ENCODE results near the gene LGALS3. TPM values are rescaled to one million over a fixed set of nuclear protein-coding genes. Genes with fewer than 3 reads are reported as not detected.

Gene LGALS3
- total RNA-seq, 4 donors from 2014 or later, result 388 to 2,805 (median 1,702) TPM

GRCh38 chr14:55116246-55117030 lies 12.6 kb upstream of the LGALS3 start:
- intact Hi-C loops (cut with DNase I; ENCODE audit: low total_unique reads) (no loop called here), in situ Hi-C loops (cut with MboI; ENCODE audit: low pct_ligation_motif_present in 1 of 4, low pct_unique_long_range_greater_than_20kb in 1 of 4, low sequenced_read_pairs in 3 of 4) (no loop called here)
- Histone ChIP-seq H3K27me3 (no peaks in the 10 kb centered on the region), H3K4me1 (peaks cover 12 to 67% (median 34%) of the 10 kb centered on the region in 4 donors), H3K36me3 (no peaks in the 10 kb centered on the region), H3K9me3 (no peaks in the 10 kb centered on the region), H3K27ac (peak overlapping the region; percentile 81 to 85 (median 82)), H3K4me3 (no peak overlapping the region)
- TF ChIP-seq POLR2AphosphoS5 (IDR thresholded peaks at IDR 0.05), result peak; percentile 30 to 84 (median 69)
- peak; percentile 74 for TF ChIP-seq POLR2A (IDR thresholded peaks at IDR 0.05)
- TF ChIP-seq EP300 (IDR thresholded peaks at IDR 0.05; ENCODE audit: low read depth), result no peak
- peak; percentile 63 for DNase-seq
- 52 to 62% methylated on average over 3 to 11 of the region's 11 CpGs for WGBS, 2 donors (ENCODE audit: low coverage in 1 of 2)

- DNase-seq, result no peak
- H3K9me3 ChIP-seq, result no peaks in the 10 kb centered on the region
- WGBS, 2 donors (ENCODE audit: low coverage in 1 of 2), result 78 to 87% methylated on average over 3 to 7 of the region's 7 CpGs
- TF ChIP-seq POLR2A (IDR thresholded peaks at IDR 0.05), result no peak
- no peak for TF ChIP-seq POLR2AphosphoS5 (IDR thresholded peaks at IDR 0.05)
- no peak for TF ChIP-seq EP300 (IDR thresholded peaks at IDR 0.05; ENCODE audit: low read depth)
- no peak for TF ChIP-seq CTCF (IDR thresholded peaks at IDR 0.05)
- in situ Hi-C loops (cut with MboI; ENCODE audit: low pct_ligation_motif_present in 1 of 4, low pct_unique_long_range_greater_than_20kb in 1 of 4, low sequenced_read_pairs in 3 of 4) (no loop called here), intact Hi-C loops (cut with DNase I; ENCODE audit: low total_unique reads) (no loop called here)
- H3K4me3 ChIP-seq, result no peak overlapping the region
- no peaks in the 10 kb centered on the region for H3K36me3 ChIP-seq
- H3K27ac ChIP-seq, result peak overlapping the region; percentile 81 to 93 (median 83)
- no peaks in the 10 kb centered on the region for H3K27me3 ChIP-seq
- H3K4me1 ChIP-seq, result peaks cover 12 to 81% (median 42%) of the 10 kb centered on the region in 4 donors
Observed at GRCh38 chr14:55117803-55118441, 11.1 kb upstream of the LGALS3 start.

- in situ Hi-C loops (cut with MboI; ENCODE audit: low pct_ligation_motif_present in 1 of 4, low pct_unique_long_range_greater_than_20kb in 1 of 4, low sequenced_read_pairs in 3 of 4) (no loop called here), intact Hi-C loops (cut with DNase I; ENCODE audit: low total_unique reads) (no loop called here)
- Histone ChIP-seq H3K4me3 (no peak overlapping the region), H3K27ac (peak overlapping the region; percentile 81 to 93 (median 83)), H3K36me3 (no peaks in the 10 kb centered on the region), H3K4me1 (peaks cover 17 to 89% (median 50%) of the 10 kb centered on the region in 4 donors), H3K27me3 (no peaks in the 10 kb centered on the region), H3K9me3 (no peaks in the 10 kb centered on the region)
- no peak for TF ChIP-seq CTCF (IDR thresholded peaks at IDR 0.05)
- TF ChIP-seq POLR2A (IDR thresholded peaks at IDR 0.05), result no peak
- TF ChIP-seq EP300 (IDR thresholded peaks at IDR 0.05; ENCODE audit: low read depth), result no peak
- TF ChIP-seq POLR2AphosphoS5 (IDR thresholded peaks at IDR 0.05), result no peak
- 49 to 68% methylated on average over 3 of the region's 3 CpGs for whole genome bisulfite sequencing, 2 donors (ENCODE audit: low coverage in 1 of 2)
- no peak for DNase-seq
Observed at GRCh38 chr14:55118761-55119160, 10.3 kb upstream of the LGALS3 start.

GRCh38 chr14:55120571-55121495 lies 8.2 kb upstream of the LGALS3 start:
- WGBS, 2 donors (ENCODE audit: low coverage in 1 of 2), result 53 to 56% methylated on average over 7 to 13 of the region's 13 CpGs
- Histone ChIP-seq H3K27me3 (no peaks in the 10 kb centered on the region), H3K4me1 (peaks cover 14 to 94% (median 61%) of the 10 kb centered on the region in 4 donors), H3K36me3 (no peaks in the 10 kb centered on the region), H3K4me3 (no peak overlapping the region), H3K9me3 (no peaks in the 10 kb centered on the region), H3K27ac (peak overlapping the region; percentile 93 to 99 (median 98))
- intact Hi-C loops (cut with DNase I; ENCODE audit: low total_unique reads), result no loop called here
- peak; percentile 69 for DNase-seq
- TF ChIP-seq CTCF (IDR thresholded peaks at IDR 0.05) (no peak), POLR2AphosphoS5 (IDR thresholded peaks at IDR 0.05) (peak in 1 of 3 donors; percentile 46)
- in situ Hi-C loops (cut with MboI; ENCODE audit: low pct_ligation_motif_present in 1 of 4, low pct_unique_long_range_greater_than_20kb in 1 of 4, low sequenced_read_pairs in 3 of 4), result no loop called here

Measured in transverse colon (tissue), 4 donors.